NCI-H226 (cell line): ENCODE results near the gene SLC25A27.

Experiments
- DNase-seq: peaks from one replicate; pipeline ENCODE4 v3.0.0-alpha.2; 2015

Gene SLC25A27

DNA sequence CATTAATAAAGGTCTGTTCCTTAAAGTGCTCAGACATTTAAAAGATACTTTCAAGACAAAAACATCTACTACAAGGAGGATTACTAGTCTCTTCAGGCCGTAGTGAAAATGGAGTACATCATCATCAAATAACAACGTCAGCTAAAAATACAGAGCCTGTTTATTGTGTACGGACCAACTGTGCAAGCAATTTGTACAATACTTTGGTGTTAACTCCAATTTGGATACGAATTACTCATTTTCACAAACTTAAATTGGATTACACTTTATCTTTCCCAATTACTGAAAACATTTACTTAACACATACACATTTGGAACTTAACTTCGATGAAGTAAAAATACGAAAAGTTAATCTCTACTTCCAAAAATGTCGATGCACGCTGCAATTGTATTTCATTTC, 959 bp upstream of the SLC25A27 start:
- DNase-seq, result no peak

DNA sequence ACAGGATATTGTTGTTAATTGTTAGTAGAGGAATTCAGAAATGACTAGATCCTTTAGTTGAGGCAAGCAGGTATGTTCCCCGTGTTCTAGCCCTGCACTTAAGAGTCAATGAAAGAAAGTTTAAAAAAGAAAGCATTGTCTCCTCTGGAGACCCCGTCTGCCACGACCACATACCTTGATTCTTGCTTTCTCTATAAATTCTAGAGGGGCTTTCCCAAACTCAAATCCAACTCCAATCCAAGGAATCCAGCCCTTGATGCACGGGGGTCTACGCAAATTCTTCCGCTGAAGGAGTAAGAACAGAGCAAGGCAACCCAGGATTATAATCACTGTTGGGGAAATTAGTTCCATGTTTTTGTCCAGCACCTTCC, 558 bp upstream of the SLC25A27 start:
- DNase-seq, result no peak

DNA sequence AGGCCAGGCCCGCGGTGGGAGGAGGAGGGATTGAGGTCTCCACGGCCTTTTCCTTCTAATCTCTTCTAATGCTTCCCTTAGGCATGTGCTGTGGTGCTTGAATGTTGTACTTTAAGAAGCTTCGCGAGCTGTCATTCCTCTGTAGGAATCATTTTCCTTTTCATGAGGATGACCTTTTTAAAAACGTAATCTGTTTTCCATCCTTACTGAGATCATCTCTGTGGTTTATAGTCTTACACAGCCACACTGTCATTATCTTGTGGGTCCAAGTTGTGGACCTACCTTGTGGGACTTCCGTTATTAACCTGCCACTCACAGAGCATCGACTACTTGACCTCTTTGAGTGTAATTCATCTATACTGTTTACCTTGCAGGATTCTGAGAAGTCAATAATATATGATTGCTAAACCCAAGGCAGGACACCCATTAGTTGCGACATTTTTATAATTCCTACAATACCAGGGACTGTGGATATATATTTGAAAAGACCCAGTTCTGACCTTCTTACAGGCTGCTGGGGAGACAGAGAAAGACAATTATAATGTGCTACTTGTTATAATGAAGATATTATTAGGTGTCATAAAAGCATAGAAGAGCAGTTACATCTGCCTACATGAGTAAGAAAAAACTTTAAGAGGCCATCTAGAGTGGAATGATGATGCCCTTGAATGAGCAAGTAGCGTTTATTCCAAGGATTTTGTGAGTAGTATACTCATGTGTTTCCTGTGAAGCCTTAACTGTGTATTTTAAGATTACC, 842 bp downstream of the SLC25A27 start:
- no peak for DNase-seq

DNA sequence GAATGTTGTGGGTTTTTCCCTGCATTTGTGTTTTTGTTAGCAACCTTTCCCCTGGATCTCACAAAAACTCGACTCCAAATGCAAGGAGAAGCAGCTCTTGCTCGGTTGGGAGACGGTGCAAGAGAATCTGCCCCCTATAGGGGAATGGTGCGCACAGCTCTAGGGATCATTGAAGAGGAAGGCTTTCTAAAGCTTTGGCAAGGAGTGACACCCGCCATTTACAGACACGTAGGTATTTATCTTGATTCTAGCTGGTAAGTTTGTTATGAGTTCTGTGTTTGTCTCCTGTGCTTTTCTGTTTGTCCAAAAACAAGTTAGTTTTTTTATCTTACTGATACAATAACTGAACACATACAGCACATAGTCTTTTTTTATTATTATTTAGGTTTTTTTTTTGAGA, 3.0 kb downstream of the SLC25A27 start:
- DNase-seq, result no peak

DNA sequence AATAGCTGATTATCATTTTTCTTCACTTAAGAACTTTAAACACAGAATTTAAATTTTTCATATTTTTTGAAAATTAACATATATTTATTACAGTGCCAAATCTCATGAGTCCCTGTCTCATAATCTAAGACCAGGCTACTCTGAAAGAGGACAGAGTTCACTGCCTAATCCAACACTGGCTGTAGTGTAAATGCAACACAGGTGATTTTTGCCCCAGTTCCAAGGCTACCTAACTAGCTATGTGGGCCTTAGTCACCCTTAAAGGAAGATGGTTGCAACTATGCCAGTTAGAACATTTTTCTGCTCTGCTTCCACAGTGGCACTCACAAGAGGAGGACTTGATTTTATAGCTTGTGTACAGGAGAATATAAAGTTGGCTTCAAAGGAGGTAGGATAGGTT, 4.9 kb downstream of the SLC25A27 start:
- DNase-seq, result no peak

DNA sequence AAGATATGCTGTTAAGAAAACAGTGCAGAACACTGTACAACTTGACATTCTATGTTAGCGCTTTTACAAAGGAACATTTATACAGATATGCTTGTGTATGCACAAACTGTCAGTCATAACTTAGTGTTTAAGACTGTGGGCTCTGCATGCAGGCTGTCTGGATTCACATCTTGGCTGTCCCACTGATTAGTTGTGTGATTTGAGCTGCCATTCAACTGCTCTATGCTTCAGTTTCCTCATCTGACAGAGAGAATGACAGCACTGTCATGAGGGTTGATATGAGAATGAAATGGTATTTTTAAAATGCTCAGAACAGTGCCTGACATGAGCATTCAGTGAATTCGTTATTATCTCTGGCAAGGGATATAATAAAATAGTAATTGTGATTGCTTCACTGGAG, 8.7 kb downstream of the SLC25A27 start:
- no peak for DNase-seq

DNA sequence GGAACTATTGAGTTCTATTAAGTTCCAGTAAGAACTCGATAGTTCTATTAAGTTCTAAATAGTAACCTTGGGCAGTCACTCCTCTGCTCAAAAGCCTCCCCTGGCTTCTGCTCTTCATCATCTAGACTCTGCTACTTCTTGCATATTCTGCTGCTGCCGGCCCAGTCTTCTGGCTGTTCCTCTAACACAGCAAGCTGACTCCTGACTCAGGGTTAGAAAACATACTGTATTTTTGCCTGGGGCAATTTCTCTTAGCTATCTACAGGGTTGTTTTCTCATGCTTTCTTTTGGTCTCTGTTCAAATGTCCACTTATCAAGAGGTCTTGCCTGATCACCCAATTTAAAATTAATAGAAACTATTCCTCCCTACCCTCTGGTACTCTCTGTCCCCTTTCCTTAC, 14.6 kb downstream of the SLC25A27 start:
- peak; percentile 9 for DNase-seq

DNA sequence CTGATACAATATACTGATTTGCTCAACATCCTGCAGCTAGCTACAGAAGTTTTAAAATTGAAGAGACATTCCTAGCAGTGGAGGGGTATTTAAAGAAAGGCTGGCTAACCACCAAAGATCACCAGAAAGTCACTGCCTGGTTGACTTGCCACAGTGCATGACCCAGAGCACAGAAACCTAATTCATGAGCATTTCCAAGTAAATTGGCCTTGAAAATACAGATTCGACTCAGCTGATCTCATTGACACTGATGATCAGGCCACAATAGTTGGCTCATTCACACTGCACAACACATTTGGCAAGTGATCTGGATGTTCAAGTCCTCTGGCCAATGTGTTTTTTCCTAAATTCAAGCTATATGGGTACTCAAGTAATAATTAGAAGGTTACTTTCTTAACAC, 21.6 kb downstream of the SLC25A27 start:
- no peak for DNase-seq

DNA sequence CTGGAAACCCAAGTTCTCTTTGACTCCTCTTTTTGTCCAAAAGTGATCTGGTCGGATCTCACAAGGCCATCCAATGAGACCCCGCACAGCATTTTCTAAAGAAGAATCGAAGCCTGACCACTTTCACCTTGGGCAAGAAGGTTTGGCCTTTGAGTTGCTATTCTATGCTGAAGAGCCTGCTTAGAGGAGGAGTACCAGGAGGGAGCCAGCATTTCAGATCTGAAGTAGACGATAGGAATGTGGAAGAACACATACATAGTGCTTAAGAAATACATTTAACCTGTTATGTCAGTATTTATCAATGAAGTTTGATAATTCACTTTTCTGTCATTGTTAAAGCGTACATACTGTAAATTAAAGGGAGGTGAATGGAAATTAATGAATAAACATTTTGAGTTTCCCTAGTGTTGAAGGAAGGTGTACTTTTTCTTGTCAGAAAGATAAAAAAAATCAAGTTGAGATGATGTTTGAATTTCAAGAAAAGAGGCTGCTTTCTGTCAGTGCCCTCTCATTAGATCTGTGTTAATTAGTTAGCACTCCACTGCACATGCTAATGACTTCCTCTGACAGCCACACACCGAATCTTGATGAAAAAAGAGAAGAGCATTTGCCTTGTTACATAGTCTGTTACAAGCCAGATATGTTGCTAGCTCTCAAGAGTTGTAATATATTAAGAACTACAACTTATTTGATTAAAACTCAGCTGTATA, 24.0 kb downstream of the SLC25A27 start:
- DNase-seq, result no peak

DNA sequence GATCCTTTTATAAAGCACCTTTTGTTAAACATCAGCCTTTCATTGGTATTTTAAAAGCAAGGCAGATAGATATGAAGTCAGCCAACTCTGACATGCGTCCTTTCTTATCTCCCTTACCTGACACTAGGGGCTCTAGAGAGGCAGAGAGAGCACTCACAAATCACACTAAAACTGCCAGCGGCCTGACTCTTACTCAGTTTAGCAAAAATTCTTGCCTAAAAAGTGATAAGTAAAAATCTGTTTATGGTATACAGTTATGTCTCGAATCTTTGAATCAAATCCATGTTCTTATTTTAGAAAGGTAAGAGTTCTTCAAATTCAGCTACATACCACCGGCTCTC, 24.5 kb downstream of the SLC25A27 start:
- no peak for DNase-seq

DNA sequence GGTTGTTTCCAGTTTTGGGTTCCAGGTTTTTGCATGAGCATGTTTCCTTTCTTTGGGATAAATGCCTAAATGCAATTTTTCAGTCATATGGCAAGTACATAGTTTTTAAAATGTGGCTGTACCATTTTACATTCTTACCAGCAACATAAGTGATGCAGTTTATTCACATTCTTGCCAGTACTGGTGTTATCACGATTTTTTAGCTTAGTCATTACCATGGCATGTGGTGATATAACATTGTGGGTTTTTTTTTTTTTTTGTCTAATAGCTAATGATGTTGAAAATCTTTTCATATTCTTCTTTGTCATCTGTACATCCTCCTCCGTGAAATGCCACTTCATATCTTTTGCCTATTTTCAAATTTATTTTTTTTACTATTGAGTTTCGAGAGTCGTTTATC, 32.0 kb downstream of the SLC25A27 start:
- DNase-seq, result peak; percentile 78

DNA sequence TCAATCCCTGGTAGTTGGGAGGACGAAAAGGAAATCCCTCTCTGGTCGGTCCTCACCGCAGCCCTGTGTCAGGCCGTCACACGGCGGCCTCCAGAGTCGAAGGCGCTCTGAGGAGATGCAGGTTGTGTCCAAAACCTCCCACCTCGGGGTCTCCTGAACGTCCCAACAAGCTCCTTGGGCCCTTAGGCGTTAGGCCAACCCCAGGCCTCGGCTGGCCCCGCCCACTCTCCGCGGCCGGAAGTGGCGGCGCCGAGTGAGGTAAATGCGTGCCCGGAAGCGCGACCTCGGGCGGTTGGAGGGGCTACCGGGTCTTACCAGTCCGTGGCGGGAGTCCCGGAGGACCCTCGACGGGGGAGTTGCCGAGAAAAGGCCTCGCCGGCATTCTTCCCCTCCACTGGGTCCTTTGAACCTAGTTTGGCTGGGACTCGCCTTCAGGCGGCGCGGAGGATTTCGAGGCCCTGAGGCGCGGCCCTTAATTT, 34.9 kb downstream of the SLC25A27 start, which contains the start of gene TDRD6:
TSS of gene TDRD6 (plus strand) at position 267 of the 479 bp plus-strand sequence. CDS start 244 bp downstream, outside the sequence.
- DNase-seq, result no peak

DNA sequence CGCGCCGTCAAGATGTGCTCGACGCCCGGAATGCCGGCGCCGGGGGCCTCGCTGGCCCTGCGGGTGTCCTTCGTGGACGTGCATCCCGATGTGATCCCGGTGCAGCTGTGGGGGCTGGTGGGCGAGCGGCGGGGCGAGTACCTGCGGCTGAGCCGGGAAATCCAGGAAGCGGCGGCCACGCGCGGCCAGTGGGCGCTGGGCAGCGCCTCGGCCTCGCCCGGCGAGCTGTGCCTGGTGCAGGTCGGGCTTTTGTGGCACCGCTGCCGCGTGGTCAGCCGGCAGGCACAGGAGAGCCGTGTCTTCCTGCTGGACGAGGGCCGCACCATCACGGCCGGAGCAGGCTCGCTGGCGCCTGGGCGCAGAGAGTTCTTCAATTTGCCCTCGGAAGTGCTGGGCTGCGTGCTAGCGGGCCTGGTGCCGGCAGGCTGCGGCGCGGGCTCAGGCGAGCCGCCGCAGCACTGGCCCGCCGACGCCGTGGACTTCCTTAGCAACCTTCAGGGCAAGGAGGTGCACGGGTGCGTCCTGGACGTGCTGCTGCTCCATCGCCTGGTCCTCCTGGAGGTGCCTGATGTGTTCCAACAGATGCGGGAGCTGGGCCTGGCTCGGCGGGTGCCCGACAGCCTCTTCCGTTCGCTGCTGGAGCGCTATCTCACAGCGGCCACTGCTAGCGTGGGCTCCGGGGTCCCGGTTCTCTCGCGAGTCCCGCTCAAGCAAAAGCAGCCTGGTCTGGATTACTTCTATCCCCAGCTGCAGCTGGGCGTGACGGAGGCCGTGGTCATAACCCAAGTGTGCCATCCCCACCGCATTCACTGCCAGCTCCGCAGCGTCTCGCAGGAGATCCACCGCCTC, 35.6 kb downstream of the SLC25A27 start:
- no peak for DNase-seq

DNA sequence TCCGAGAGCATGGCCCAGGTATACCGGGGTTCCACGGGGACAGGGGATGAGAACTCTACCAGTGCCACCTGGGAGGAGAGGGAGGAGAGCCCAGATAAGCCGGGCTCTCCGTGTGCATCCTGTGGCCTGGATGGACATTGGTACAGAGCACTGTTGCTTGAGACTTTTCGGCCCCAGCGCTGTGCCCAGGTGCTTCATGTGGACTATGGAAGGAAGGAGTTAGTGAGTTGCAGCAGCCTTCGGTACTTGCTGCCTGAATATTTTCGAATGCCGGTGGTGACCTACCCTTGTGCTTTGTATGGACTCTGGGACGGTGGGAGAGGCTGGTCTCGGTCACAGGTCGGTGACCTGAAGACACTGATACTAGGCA, 36.2 kb downstream of the SLC25A27 start:
- no peak for DNase-seq

DNA sequence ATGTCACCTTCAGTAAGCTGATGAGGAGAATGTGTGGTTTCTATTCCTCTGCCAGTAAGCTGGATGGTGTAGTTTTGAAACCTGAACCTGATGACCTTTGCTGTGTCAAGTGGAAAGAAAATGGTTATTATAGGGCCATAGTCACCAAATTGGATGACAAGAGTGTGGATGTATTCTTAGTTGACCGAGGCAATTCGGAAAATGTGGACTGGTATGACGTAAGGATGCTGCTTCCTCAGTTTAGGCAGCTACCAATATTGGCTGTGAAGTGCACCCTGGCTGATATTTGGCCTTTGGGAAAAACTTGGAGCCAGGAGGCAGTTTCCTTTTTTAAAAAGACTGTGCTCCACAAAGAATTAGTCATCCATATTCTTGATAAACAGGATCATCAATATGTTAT, 36.9 kb downstream of the SLC25A27 start:
- DNase-seq, result no peak

DNA sequence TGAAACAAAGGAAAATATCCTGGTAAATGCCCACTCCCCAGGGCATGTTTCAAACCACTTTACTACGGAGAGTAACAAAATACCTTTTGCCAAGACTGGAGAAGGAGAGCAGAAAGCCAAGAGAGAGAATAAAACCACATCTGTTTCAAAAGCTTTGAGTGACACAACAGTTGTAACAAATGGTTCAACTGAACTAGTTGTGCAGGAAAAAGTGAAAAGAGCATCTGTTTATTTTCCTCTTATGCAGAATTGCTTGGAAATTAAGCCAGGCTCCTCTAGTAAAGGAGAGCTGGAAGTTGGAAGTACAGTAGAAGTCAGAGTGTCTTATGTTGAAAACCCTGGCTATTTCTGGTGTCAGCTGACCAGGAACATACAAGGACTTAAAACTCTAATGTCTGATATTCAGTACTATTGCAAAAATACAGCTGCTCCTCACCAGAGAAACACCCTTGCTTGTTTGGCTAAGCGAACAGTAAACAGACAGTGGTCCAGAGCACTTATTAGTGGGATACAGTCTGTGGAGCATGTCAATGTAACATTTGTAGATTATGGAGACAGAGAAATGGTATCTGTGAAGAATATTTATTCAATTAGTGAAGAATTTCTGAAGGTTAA, 37.5 kb downstream of the SLC25A27 start:
- no peak for DNase-seq

DNA sequence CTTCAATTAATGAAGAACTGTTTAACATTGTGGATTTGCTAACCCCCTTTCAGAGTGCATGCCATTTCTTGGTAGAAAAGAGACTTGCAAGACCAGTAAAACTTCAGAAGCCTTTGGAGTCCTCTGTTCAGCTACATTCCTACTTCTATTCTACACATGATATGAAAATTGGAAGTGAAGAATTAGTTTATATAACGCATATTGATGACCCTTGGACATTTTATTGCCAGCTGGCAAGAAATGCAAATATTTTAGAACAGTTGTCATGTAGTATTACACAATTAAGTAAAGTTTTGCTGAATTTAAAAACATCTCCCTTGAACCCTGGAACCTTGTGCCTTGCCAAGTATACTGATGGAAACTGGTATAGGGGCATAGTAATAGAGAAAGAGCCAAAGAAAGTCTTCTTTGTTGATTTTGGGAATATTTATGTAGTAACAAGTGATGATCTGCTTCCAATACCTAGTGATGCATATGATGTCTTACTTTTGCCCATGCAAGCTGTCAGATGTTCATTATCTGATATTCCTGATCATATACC, 38.2 kb downstream of the SLC25A27 start:
- no peak for DNase-seq

DNA sequence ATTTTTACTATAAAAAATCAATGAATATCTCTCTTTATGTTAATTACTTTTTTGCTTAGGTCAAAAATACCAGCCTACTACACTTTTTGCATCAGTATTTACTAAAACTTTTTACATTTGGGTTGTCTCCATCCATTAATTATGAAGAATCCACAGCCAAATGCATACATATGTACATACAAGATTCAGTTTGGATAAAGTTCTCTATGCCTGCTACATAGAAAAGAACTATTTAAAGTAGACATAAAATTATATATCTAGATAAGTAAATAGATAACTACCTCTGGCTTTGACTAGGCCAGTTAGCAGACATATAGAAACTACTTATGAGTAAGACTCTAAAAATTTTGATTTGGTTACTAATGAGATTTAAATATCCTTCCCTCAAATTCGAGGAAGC, 47.2 kb downstream of the SLC25A27 start:
- no peak for DNase-seq

DNA sequence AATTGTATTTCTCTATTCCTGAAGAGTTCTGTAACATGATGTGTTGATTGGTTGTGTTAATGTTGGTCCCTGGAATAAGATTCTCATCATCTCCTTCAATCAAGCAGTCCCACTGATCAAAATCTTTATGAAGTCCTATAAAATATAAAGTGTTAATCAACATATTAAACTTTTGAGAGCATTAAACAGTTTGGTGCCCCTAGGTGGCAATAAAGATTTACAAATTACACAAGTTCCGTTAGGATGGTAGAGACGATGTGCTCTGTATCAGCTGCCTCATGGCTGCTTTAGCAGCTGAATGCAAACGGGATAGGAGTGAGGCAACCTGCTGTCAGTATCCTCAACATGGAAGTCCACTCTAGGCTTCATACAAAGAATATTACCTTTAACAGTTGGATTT, 51.8 kb downstream of the SLC25A27 start:
- DNase-seq, result peak; percentile 40

DNA sequence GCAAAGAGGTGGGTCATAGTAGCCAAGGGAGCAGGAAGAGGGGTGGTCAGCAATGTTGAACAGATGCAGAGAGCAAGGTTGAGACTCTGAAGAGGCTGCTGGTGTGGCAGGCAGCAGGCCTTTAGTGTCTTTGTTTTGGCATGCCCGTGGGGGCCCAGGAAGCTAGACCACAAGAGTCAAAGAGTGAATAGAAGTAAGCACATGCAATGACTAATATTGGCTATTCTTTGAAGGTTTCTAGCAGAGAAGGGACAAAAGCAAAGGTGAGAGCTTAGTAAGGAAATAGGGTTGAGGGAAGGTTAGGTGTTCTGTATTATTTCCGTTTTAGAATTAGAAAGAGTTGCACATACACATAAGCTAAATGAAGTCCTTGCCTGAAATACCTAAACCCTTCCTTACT, 53.7 kb downstream of the SLC25A27 start:
- no peak for DNase-seq

DNA sequence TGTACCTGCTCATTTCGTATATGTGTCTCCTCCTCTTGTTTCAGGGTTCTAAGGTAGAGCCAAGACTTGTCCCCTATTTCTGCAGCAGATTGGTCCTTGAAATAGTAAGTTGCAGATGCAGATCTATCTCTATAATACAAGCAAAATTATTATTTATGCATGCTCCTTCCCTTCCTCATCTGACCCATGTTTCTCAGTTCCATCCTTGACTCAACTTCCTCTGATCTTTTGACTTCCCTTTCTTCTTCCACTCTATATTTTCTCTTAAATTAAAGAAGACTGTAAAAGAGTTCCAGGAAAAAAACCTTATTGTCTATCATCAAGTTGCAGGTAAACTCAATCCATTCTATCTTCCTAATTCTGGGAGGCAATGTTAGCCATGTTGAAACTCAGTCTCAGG, 58.7 kb downstream of the SLC25A27 start:
- no peak for DNase-seq

DNA sequence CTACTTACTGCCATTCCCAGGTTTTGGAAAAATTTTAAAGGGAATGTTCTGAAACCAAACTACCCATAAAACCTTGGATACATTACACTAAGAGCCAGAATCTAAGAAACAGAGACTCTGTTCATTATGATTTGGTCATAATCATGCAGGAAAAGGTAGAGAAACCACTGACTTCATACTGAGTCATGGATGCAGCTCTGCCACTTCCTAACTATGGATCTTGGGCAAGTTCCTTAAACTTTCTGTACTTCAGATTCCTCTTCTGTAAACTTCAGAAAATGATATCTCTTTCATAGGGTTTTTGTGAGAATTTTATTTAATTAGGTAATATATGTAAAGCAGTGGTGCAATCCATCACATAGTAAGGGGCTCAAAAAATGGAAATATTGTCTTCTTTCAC, 62.4 kb downstream of the SLC25A27 start:
- DNase-seq, result peak; percentile 56

DNA sequence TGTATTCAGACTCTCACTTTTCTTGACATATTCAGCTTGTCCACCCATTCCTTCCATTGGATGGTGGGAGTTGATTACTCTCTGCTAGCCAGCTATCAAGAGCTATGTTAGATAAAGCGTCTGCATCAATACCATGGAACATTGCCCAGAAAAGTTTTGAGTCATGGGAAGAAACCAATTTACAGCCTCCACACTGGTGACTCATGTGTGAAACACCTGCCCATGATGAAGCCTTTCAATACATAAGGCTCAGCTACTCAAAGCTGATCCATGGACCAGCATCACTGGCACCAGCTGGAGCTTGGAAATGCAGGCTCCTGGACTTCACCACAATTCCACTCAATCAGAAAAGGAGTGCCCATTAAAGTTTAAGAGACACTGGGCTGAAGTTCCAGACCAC, 66.3 kb downstream of the SLC25A27 start:
- peak; percentile 88 for DNase-seq
